Activated T-cell treated with anti-CD3 and anti-CD28 coated beads, Interleukin-2, amount 50 U/mL, for 48 hours (primary cell): ENCODE data around the gene MACIR.

Experiments
- DNase-seq, 2 experiments: peaks; one replicate each; pipeline ENCODE4 v3.0.0-alpha.2; 2020

Gene MACIR

DNA sequence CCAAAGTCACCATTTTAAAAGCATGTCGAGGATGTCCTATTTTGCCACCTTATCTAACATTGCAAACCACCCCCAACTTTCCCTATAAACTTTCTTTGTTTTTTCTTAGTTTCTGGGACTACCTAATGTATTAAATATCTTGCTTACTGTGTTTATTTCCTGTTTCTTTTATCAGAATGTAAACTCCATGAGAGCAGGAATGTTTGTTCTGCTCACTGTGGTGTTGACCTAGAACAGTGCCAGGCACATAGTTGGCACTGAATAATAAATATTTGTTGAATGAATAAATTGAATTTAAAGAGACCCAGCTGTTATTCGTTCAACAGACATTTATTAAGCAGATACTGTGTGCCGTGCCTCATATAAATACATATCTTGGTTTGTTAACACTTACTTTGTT is 35.2 kb downstream of the MACIR start:
- DNase-seq: no peak

DNA sequence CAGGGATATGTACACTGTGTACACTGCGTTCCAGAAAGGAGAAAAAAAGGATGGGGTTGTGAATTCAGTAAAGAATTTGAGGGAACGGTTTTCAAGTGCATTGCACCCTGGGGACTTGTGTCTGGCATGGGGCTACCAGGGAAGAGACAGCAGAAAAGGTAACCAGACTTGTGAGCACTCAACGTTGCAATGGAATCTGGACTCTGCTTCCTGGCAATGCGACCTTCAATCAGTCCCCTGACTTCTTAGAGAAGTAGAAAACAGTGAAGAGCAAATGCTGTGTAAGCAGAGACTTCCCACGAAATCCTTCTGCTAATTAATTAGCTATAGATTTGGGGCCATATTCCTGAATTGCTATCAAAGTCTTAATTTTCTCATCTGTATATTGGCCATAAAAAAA is 36.3 kb downstream of the MACIR start:
- DNase-seq: no peak

DNA sequence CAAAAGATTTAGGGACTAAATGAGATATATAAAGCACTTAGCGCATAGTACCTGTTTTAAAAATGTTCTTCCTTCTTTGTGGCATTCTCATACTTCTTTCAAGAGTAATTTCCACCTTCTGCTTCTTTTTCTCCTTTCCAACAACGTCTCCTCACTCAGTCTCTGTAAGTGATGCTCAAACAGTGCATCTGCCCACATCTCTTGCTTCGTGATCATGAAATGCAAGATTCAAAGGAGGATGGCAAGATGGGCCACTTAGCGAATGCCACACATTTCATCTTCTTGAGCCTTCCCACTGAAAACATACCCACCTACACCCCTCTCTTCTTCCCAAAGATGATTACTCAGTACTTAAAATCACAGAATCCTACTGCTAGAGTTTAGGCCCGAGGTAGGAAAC is 36.9 kb downstream of the MACIR start:
- no peak for DNase-seq

DNA sequence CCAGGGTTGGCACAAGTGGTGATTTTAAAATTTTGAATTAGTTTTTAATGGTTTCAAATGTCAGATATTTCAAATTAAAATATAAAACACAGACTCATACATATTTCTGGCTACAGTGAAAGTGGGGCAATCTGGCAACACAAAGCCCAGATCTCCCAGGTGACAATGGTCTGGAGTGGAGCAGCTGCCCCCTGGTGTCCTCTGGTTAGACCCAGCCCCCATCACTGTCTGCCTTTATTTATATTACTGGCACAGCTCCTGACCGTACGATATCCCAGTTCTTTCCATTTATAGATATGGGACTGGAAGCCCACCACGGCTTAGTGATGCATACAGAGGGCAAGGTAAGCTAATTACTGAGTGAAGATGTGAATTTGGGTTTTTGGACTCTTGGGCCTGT is 37.3 kb downstream of the MACIR start:
- no peak for DNase-seq

DNA sequence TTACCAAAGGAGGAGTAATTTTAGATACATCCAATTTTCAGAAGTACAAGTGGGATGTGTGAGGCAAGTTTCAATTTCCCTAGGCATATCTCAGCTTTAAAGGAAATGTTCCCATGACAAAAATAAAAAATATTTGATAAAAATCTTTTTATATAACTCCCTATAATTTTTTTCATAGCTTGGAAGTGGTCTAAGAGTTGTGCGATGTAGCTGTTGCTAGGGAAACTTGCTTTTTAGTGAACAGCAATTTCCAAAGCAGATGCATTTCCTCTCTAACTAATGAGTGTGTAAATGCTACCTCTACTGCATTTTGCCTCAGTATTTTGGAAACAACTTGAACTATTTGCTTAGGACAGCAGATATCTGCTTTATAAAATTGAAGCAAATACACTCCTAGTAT is 39.6 kb downstream of the MACIR start:
- no peak for DNase-seq

DNA sequence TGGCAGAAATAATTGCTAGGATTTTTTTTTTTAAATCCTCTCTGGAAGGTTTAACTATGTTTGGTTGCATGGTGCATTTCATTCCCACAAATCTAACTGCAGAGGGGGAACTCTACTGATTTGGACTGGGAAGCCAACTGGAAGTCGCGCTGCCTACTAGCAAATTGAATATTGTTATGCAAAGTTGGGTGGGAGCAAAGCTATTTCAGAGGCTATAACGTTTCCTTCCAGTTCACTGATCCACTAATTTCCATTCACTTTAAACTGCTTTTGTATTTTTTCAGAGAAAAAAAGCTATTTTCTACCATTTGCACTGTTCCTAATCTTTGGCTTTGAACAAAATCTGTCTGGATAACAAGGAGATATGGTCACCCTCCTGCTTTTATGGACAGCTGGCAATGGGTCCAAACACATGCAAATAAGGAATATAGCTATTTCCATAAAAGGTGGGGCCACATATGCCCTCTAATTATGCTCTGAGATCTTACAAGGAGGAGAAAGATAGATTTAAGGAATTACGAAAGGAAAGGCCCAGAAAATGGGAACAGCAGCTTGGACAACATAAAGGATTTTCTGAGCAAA is 40.1 kb downstream of the MACIR start:
- no peak for DNase-seq

DNA sequence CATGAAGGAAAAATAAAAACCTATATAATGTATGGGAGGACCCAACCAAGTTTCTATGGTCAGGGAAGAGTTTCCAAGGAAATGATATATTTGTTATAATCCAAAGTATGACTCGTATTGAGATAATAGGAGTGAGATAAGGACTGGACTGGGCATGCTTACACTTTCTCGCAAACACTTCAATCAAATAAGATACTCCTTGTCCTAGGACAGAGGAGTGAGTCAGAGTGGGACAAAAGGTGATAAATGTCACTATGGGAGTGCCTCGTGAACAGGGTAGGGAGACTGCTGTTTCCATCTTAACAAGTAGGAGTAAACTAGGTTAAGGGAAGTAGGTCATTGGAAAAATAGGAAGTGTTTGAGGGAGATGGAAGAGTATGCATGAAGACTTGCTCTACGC is 47.2 kb downstream of the MACIR start:
- DNase-seq: no peak

DNA sequence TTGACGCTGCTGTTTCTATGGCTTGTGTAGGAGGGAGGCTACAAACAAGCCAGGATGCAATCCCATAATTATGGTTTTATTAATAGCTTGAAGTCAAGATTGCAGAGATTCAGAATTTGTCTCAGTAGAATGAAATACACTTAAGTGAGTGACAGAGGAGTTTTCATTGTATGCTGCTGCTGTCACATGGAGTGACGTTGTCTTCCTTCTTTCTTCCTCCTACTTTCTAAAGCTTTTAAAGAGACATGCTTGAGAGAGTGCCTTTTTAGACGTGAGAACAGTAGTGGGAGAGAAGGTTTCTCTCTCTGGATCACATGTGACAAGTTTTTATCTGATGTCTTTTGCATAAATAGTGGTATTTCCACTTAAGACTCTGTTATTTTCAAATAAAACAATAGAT is 48.9 kb downstream of the MACIR start:
- no peak for DNase-seq

DNA sequence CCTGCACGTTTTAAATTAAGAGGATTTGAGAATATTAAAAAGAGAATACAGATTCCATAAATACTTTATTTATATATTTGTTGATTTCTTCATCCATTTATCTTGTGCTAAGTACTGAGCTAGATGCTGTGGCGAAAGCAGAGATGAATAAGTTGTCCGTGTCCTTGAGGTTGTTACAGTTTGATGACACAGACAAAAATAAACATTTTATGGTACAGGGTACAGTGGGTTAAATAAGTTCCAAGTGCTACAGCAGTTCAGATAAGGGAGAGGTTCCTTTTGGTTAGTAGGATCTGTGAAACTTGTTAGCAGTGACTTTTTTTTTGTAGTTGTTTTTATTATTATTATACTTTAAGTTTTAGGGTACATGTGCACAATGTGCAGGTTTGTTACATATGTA is 50.2 kb downstream of the MACIR start:
- DNase-seq: no peak

DNA sequence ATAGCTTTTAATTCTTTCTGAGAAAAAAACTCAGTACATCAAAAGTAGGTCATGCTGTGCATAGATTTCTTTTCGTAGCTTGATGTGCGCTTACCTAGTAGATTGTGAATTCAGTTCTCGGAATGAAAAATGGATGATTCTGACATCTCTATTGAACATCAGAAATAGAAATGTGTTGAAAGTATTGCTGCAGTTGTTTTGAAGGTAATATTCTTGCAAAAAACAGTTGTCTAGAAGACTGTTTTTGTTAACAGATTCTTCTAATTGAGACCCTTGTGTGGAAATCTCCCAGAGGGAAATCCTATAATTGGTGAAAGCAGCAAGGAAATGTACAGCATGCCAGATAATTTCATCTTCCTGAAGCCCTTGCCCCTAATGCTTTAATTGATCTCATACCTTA is 54.5 kb downstream of the MACIR start:
- no peak for DNase-seq

DNA sequence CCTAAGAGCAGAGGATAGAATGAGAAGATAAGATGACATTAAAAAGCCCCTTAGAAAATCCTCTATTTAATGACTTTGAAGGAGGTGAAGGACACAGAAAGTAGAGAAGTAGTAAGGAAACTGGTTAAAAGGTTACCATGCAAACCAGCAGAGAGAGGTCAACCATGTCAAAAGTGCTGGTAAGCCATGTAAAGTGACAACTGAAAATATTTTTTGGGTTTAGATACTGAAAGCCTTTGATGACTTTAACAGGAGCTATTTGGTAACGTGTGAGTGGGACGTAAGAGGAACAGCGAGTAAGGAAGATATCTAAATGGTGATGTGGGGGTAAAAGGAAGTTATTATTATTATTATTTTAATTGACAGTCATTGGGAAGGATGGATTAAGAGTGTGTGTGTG is 56.9 kb downstream of the MACIR start:
- no peak for DNase-seq

DNA sequence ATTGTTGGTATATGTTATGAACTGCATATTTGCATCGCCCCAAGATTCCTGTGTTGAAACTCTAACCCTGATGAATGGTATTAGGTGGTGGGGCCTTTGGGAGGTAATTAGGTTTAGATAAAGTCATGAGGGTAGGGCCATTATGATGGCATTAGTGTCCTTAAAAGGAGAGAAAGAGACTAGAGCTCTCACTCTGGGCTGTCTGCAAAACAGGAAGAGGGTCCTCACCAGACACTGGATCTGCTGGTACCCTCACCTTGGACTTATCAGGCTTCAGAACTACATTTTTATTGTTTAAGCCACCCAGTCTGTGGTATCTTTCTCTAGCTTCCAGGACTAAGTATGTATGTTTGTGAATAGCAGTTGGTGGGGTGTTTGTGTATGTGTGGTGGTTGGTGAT is 68.9 kb downstream of the MACIR start:
- DNase-seq: no peak

DNA sequence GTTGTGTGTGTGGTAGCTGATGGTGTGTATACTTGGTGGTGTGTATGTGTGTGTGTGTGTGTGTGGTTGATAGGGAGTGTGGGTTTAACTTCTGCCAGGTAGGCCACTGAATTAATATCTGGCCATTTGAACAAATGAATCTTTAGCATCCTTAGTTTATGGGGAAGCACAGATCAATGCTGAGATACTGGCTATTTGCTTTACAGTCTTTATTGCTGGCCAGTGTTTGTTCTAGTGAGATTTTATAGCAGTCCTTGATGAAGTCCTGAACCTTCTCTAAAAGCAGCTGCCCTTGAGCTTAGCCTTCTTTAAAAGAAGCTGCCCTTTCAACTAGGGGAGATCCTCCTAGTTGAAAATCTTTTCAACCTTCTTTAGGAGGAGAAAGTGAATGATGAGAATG is 69.3 kb downstream of the MACIR start:
- no peak for DNase-seq
